GM13977 (cell line): Measurements from ENCODE around the gene DACT1.

Experiments used
- DNase-seq: peaks from one replicate; pipeline ENCODE4 v3.0.0; 2012; ENCODE audit warnings: low spot score
- CTCF ChIP-seq: IDR thresholded peaks from 2 replicates; pipeline ENCODE4 v1.5.1; 2012; ENCODE audit warnings: mild to moderate bottlenecking, control low read depth; ENCODE audit not compliant: insufficient read depth; ENCODE audit errors: extremely low read depth, missing control alignments
- in situ Hi-C: fragments of 300-500 bp; cut with MboI; formaldehyde crosslinking; loops from one replicate; pipeline ENCODE4 v1.12.0; 2022; ENCODE audit warnings: low sequenced_read_pairs, low pct_unique_long_range_greater_than_20kb, mixed read lengths, inconsistent platforms; ENCODE audit not compliant: unreplicated experiment

Gene DACT1

GRCh38 chr14:58697266-58697929, 59.6 kb downstream of the DACT1 start:
- DNase-seq: no peak
- TF ChIP-seq CTCF: no peak
- in situ Hi-C loops: no loop called here
